NCI-H446 (cell line): ENCODE results near the gene PRKCH.

Experiments
- DNase-seq, 2 experiments: peaks; one replicate each; lab custom pipeline; 2025; lab: John Stamatoyannopoulos, UW

PRKCH gene

GRCh38 chr14:61429316-61429715 is 107.9 kb downstream of the PRKCH start:
- DNase-seq: no peak

GRCh38 chr14:61430066-61430757 is 108.8 kb downstream of the PRKCH start:
- no peak for DNase-seq

- no peak for DNase-seq
These were observed 111.8 kb downstream of the PRKCH start for GRCh38 chr14:61433169-61433568.

- no peak for DNase-seq
These were observed 112.4 kb downstream of the PRKCH start for GRCh38 chr14:61433828-61434227.

GRCh38 chr14:61434311-61434710 is 112.9 kb downstream of the PRKCH start:
- DNase-seq: no peak

GRCh38 chr14:61435563-61436337 is 114.4 kb downstream of the PRKCH start:
- no peak for DNase-seq

- DNase-seq: no peak
These were observed 116.0 kb downstream of the PRKCH start for GRCh38 chr14:61437381-61437780.

GRCh38 chr14:61438036-61438435 is 116.7 kb downstream of the PRKCH start:
- no peak for DNase-seq

- DNase-seq: no peak
These were observed 117.1 kb downstream of the PRKCH start for GRCh38 chr14:61438497-61438859.

GRCh38 chr14:61438860-61439765 is 117.7 kb downstream of the PRKCH start:
- DNase-seq: peak in 1 of 2 experiments; percentile 57

- no peak for DNase-seq
These were observed 118.5 kb downstream of the PRKCH start for GRCh38 chr14:61439779-61440418.

GRCh38 chr14:61443481-61443880 is 122.1 kb downstream of the PRKCH start:
- DNase-seq: no peak

GRCh38 chr14:61444215-61444768 is 122.9 kb downstream of the PRKCH start:
- DNase-seq: no peak

- no peak for DNase-seq
These were observed 130.1 kb downstream of the PRKCH start for GRCh38 chr14:61451491-61451890.

GRCh38 chr14:61451891-61452400 is 130.6 kb downstream of the PRKCH start:
- DNase-seq: no peak

GRCh38 chr14:61452452-61452851 is 131.1 kb downstream of the PRKCH start:
- DNase-seq: no peak

- no peak for DNase-seq
These were observed 131.9 kb downstream of the PRKCH start for GRCh38 chr14:61453103-61453767.

- peak in 1 of 2 experiments; percentile 23 for DNase-seq
These were observed 133.2 kb downstream of the PRKCH start for GRCh38 chr14:61454545-61454944.

GRCh38 chr14:61455351-61455750 is 134.0 kb downstream of the PRKCH start:
- DNase-seq: no peak

- peak; percentile 38 to 76 for DNase-seq
These were observed 135.3 kb downstream of the PRKCH start for GRCh38 chr14:61456720-61457119.

- no peak for DNase-seq
These were observed 137.4 kb downstream of the PRKCH start for GRCh38 chr14:61458766-61459165.
